Measurements from ENCODE around the gene MT1H. TPM values are rescaled to one million over a fixed set of nuclear protein-coding genes. Genes with fewer than 3 reads are reported as not detected.

Gene MT1H
- total and polyA plus RNA-seq, 2 of the 13 experiments (the other 11 are each of a cell fraction or from before 2014, with no cell fraction given) = 0.60 TPM; not detected in 1

DNA sequence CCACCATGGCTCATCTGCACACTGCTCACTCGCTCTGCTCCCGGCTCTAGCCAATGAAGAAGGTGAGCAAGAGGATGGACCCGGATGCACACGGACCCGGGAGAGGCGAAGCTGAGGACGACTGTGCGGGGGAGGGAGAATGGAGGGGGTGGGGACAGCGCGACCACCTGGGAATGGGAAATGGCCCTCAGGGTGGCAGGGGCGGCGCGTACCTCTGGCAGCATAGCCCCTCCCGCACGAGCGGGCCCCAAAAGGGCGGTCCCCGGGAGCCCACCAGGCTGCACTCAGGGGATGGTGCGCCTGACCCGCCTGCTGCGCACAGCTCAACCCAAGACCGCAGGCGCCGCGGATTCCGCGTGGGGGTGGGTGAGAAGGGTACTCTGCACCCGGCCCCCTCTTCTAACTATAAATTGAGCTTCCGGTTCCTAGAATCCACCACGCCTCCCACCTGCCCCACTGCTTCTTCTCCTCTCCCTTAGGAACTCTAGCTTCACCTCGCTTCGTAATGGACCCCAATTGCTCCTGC lies 6.1 kb downstream of the MT1H start (continued):
- TF ChIP-seq, protein P1, sequence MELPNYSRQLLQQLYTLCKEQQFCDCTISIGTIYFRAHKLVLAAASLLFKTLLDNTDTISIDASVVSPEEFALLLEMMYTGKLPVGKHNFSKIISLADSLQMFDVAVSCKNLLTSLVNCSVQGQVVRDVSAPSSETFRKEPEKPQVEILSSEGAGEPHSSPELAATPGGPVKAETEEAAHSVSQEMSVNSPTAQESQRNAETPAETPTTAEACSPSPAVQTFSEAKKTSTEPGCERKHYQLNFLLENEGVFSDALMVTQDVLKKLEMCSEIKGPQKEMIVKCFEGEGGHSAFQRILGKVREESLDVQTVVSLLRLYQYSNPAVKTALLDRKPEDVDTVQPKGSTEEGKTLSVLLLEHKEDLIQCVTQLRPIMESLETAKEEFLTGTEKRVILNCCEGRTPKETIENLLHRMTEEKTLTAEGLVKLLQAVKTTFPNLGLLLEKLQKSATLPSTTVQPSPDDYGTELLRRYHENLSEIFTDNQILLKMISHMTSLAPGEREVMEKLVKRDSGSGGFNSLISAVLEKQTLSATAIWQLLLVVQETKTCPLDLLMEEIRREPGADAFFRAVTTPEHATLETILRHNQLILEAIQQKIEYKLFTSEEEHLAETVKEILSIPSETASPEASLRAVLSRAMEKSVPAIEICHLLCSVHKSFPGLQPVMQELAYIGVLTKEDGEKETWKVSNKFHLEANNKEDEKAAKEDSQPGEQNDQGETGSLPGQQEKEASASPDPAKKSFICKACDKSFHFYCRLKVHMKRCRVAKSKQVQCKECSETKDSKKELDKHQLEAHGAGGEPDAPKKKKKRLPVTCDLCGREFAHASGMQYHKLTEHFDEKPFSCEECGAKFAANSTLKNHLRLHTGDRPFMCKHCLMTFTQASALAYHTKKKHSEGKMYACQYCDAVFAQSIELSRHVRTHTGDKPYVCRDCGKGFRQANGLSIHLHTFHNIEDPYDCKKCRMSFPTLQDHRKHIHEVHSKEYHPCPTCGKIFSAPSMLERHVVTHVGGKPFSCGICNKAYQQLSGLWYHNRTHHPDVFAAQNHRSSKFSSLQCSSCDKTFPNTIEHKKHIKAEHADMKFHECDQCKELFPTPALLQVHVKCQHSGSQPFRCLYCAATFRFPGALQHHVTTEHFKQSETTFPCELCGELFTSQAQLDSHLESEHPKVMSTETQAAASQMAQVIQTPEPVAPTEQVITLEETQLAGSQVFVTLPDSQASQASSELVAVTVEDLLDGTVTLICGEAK (IDR thresholded peaks at IDR 0.05) = no peak
- TF ChIP-seq, protein P1 (CRISPR knock-in tag; IDR thresholded peaks at IDR 0.05) = no peak

DNA sequence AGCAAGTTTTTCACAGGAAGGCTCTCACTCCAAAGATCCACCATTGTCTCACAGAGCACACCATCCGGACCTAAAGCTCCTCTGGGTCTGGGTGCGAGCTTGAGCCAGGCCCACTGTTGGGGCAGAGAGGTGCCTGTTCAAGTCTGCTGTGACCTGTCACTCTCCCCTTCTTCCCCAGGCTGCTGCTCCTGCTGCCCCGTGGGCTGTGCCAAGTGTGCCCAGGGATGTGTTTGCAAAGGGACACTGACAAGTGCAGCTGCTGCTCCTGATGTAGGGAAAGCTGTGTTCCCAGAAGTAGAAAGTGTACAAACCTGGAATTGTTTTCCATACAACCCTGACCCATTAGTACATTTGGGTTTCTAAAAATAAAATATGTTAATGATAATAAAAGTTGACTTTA lies 7.9 kb downstream of the MT1H start:
- H3K4me3 ChIP-seq (replicated peaks in 1 of 3; ENCODE audit: insufficient read depth in 1 of 3, low read depth in 2 of 3, low read length in 3 of 3) = no peak overlapping the region
- no peaks in the 10 kb centered on the region for H3K36me3 ChIP-seq (replicated peaks in 1 of 2; ENCODE audit: control insufficient read depth in 1 of 2, insufficient read depth in 2 of 2, low read length in 2 of 2)
- in situ Hi-C loops (cut with HindIII; ENCODE audit: extremely low pct_ligation_motif_present, low pct_unique_long_range_greater_than_20kb) (no loop called here), intact Hi-C loops (cut with micrococcal nuclease; ENCODE audit: unreplicated experiment) (no loop called here)
- H3K27ac ChIP-seq (ENCODE audit: extremely low read length, insufficient read depth, low read length) = no peak overlapping the region
- WGBS (ENCODE audit: low lambda C conversion rate) = 5% methylated on average over 3 of the region's 3 CpGs
- no peak overlapping the region for H3K9ac ChIP-seq (ENCODE audit: insufficient read depth, low read depth, low read length)
- ATAC-seq = no peak
- no peaks in the 10 kb centered on the region for H4K20me1 ChIP-seq (ENCODE audit: insufficient read depth, low read length)
- H2AFZ ChIP-seq (ENCODE audit: low read length) = no peak overlapping the region
- H3K79me2 ChIP-seq (ENCODE audit: insufficient read depth, low read length) = no peaks in the 10 kb centered on the region
- no peak for DNase-seq (ENCODE audit: low spot score)
- H3K9me3 ChIP-seq (ENCODE audit: low read length) = no peaks in the 10 kb centered on the region
- CTCF ChIA-PET (ENCODE audit: low intra/inter-chr PET ratio, low total read pairs) = no interaction called here
- H3K4me2 ChIP-seq (ENCODE audit: low read depth, low read length) = no peak overlapping the region
- no peak for FAIRE-seq
- no TSS peak for BruUV-seq (replicated peaks)
- H3K4me1 ChIP-seq (ENCODE audit: insufficient read depth, low read length) = peaks cover 24% of the 10 kb centered on the region
- H3K27me3 ChIP-seq (ENCODE audit: control insufficient read depth in 1 of 2, insufficient read depth in 2 of 2, low read length in 2 of 2) = peaks cover 0 to 27% of the 10 kb centered on the region in 2 experiments; a peak in 2 of 5 replicates
- POLR2A ChIA-PET = no interaction called here
- TF ChIP-seq, protein P2, sequence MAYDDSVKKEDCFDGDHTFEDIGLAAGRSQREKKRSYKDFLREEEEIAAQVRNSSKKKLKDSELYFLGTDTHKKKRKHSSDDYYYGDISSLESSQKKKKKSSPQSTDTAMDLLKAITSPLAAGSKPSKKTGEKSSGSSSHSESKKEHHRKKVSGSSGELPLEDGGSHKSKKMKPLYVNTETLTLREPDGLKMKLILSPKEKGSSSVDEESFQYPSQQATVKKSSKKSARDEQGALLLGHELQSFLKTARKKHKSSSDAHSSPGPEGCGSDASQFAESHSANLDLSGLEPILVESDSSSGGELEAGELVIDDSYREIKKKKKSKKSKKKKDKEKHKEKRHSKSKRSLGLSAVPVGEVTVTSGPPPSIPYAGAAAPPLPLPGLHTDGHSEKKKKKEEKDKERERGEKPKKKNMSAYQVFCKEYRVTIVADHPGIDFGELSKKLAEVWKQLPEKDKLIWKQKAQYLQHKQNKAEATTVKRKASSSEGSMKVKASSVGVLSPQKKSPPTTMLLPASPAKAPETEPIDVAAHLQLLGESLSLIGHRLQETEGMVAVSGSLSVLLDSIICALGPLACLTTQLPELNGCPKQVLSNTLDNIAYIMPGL (CRISPR knock-in tag; IDR thresholded peaks at IDR 0.05; ENCODE audit: borderline replicate concordance in 1 of 2, low read depth in 1 of 2) = no peak
- no peak for TF ChIP-seq MXD4 (CRISPR knock-in tag; IDR thresholded peaks at IDR 0.05)
- no peak for TF ChIP-seq TOE1 (CRISPR knock-in tag; IDR thresholded peaks at IDR 0.05)
- TF ChIP-seq, protein P3, sequence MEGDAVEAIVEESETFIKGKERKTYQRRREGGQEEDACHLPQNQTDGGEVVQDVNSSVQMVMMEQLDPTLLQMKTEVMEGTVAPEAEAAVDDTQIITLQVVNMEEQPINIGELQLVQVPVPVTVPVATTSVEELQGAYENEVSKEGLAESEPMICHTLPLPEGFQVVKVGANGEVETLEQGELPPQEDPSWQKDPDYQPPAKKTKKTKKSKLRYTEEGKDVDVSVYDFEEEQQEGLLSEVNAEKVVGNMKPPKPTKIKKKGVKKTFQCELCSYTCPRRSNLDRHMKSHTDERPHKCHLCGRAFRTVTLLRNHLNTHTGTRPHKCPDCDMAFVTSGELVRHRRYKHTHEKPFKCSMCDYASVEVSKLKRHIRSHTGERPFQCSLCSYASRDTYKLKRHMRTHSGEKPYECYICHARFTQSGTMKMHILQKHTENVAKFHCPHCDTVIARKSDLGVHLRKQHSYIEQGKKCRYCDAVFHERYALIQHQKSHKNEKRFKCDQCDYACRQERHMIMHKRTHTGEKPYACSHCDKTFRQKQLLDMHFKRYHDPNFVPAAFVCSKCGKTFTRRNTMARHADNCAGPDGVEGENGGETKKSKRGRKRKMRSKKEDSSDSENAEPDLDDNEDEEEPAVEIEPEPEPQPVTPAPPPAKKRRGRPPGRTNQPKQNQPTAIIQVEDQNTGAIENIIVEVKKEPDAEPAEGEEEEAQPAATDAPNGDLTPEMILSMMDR (CRISPR knock-in tag; IDR thresholded peaks at IDR 0.05) = no peak
- no peak for TF ChIP-seq HOXA5 (CRISPR knock-in tag; IDR thresholded peaks at IDR 0.05)
- TF ChIP-seq, protein P4, sequence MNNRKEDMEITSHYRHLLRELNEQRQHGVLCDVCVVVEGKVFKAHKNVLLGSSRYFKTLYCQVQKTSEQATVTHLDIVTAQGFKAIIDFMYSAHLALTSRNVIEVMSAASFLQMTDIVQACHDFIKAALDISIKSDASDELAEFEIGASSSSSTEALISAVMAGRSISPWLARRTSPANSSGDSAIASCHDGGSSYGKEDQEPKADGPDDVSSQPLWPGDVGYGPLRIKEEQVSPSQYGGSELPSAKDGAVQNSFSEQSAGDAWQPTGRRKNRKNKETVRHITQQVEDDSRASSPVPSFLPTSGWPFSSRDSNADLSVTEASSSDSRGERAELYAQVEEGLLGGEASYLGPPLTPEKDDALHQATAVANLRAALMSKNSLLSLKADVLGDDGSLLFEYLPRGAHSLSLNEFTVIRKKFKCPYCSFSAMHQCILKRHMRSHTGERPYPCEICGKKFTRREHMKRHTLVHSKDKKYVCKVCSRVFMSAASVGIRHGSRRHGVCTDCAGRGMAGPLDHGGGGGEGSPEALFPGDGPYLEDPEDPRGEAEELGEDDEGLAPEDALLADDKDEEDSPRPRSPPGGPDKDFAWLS (CRISPR knock-in tag; IDR thresholded peaks at IDR 0.05; ENCODE audit: borderline replicate concordance) = no peak

All from HepG2 (cell line).